NOMO-1 (cell line): ENCODE results near the gene PLA2G4D.

Experiments
- DNase-seq, 2 experiments: peaks; one replicate each; lab custom pipeline; 2025; ENCODE audit not compliant: unreplicated experiment in 2 of 2; lab: John Stamatoyannopoulos, UW

The PLA2G4D gene

GRCh38 chr15:42058791-42059190, 35.6 kb downstream of the PLA2G4D start:
- no peak for DNase-seq

GRCh38 chr15:42057799-42058646, 36.3 kb downstream of the PLA2G4D start:
- DNase-seq = no peak

GRCh38 chr15:42056934-42057798, 37.2 kb downstream of the PLA2G4D start:
- DNase-seq = peak; percentile 87 to 94

GRCh38 chr15:42053914-42054313, 40.4 kb downstream of the PLA2G4D start:
- DNase-seq = no peak

GRCh38 chr15:42053010-42053409, 41.4 kb downstream of the PLA2G4D start:
- no peak for DNase-seq

GRCh38 chr15:42050484-42051255, 43.7 kb downstream of the PLA2G4D start:
- DNase-seq = no peak

GRCh38 chr15:42048821-42049200, 45.6 kb downstream of the PLA2G4D start:
- DNase-seq = no peak

GRCh38 chr15:42048080-42048820, 46.1 kb downstream of the PLA2G4D start:
- DNase-seq = no peak

GRCh38 chr15:42046597-42046996, 47.8 kb downstream of the PLA2G4D start:
- DNase-seq = no peak

- DNase-seq = no peak
These were observed 49.1 kb downstream of the PLA2G4D start for GRCh38 chr15:42045211-42045615.

GRCh38 chr15:42042602-42043400, 51.6 kb downstream of the PLA2G4D start:
- no peak for DNase-seq

GRCh38 chr15:42038401-42038800, 56.0 kb downstream of the PLA2G4D start:
- no peak for DNase-seq

GRCh38 chr15:42037656-42038055, 56.7 kb downstream of the PLA2G4D start:
- DNase-seq = no peak

- DNase-seq = no peak
These were observed 57.4 kb downstream of the PLA2G4D start for GRCh38 chr15:42036966-42037365.

GRCh38 chr15:42036112-42036905, 58.1 kb downstream of the PLA2G4D start:
- no peak for DNase-seq

GRCh38 chr15:42035435-42035761, 59.0 kb downstream of the PLA2G4D start:
- peak; percentile 34 to 63 for DNase-seq

GRCh38 chr15:42034628-42035434, 59.5 kb downstream of the PLA2G4D start:
- DNase-seq = peak in 1 of 2 experiments; percentile 6
